Frontal cortex (tissue), 4 donors: ENCODE results near the gene PRKD1. TPM values are rescaled to one million over a fixed set of nuclear protein-coding genes. Genes with fewer than 3 reads are reported as not detected.
"Not testable (repeated sequence)": the region's sequence is repeated elsewhere in the genome, so short reads cannot be mapped to it uniquely, and the experiment has no call there.

Source experiments
- DNase-seq, 2 donors: peaks; one replicate each; pipeline ENCODE4 v3.0.0; 2012; ENCODE audit warnings: low spot score in 2 of 2
- FAIRE-seq: peaks from 2 replicates; lab custom pipeline; 2012; peaks lifted over from hg19 to GRCh38; lab: Jason Lieb, UNC
- total RNA-seq: library from RNA; depleted of rRNA; stranded (reverse); fragments of >200 nt; gene quantifications from one replicate; pipeline ENCODE4 v1.2.3, GENCODE V29; 2014
- donor health status: control.
- donor health status: control.
- donor health status: control.

PRKD1 gene
- total RNA-seq, 1 donor from 2014 or later = 17.1 TPM

DNA sequence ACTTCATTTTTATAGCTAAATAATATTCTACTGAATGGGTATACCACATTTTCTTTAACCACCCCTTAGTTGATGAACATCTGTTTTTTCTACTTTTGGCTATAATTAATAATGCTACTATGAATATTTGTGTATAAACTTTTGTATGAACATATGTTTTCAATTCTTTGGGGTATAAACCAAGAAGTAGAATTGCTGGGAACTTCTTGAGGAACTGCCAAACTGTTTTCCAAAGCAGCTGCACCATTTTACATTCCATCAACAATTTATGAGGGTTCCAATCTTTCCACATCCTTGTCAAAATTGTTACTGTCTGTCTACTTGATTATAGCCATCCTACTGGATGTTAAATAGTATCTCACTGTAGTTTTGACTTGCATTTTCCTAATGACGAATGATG, 221.8 kb downstream of the PRKD1 start:
- DNase-seq = no peak
- no peak for FAIRE-seq

DNA sequence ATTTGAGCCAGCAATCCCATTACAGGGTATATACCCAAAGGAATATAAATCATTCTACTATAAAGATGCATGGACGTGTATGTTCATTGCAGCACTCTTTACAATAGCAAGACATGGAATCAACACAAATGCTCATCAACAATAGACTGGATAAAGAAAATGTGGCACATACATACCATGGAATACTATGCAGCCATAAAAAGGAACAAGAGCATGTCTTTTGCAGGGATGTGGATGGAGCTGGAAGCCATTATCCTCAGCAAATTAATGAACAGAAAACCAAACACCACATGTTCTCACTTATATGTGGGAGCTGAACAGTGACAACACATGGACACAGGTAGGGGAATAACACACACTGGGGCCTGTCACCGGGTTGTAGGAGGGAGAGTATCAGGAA, 238.1 kb downstream of the PRKD1 start:
- DNase-seq, FAIRE-seq: not testable (repeated sequence)

DNA sequence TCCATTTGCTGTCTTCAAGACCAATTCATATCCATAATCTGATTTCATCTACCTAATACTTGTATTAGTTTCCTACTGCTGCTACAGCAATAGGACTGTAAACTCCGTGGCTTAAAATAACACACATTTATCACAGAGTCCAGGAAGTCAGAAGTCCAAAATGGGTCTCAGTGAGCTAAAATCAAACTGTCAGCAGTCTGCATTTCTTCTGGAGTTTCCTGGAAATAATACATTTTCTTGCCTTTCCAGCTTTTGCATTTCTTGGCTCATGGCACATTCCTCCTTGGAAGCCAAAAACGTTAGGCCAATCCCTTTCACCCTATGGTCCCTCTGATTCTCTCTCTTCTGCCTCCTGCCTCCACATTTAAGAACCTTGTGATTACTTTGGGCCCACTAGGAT, 239.8 kb downstream of the PRKD1 start:
- no peak for DNase-seq
- FAIRE-seq = no peak

DNA sequence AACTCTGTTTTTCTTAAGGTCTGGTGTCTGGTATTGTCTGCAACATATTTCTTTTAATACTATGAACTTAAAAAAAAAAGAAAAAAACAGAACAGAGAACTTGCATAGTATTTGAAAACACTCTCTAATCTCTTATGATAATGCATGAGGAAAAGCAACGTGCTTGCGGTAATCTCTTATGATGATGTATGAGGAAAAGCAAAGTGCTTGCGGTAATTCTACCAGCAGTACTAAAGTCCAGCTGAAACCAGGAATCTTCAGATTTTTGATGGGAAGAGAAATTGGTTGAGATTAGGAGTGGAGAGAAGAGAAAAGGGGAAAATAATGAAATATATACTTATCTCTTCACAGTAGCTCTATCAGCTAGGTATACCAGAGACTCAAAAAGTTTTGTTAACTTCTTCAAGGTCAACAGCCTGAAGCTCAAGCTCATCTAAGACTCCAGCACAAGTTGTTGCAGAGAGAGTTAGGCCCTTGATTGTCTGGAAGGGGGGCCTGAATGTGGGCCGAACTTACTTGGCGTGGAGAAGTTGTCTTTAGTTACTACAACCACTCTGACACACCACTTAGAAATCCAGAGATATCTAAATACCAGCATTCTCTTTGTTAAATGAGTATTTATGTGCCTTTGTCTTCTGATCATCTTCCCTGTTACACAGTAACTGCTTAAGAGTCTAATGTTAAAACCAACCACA, 240.4 kb downstream of the PRKD1 start:
- no peak for FAIRE-seq

DNA sequence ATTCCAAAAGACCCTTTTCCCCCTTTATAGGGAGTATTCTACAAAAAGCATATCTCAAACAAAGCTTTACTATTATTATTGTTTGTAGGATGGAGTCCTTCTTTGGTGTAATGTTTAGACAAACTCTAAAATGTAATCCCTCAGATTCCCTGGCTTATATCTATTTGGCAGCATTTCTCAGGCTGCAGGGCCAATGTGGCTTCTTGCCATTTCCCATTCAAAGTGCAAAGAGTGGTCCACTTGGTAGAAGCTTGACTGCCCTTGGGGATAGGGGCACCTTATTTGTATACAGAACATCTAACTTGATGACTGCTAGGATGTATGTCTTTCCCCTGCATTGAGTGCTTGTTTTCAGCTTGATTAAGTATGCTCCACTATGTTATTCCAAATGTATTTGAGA, 242.7 kb downstream of the PRKD1 start:
- no peak for DNase-seq
- no peak for FAIRE-seq

More for the DNA sequence above, 240.4 kb downstream of the PRKD1 start:
- no peak for DNase-seq

DNA sequence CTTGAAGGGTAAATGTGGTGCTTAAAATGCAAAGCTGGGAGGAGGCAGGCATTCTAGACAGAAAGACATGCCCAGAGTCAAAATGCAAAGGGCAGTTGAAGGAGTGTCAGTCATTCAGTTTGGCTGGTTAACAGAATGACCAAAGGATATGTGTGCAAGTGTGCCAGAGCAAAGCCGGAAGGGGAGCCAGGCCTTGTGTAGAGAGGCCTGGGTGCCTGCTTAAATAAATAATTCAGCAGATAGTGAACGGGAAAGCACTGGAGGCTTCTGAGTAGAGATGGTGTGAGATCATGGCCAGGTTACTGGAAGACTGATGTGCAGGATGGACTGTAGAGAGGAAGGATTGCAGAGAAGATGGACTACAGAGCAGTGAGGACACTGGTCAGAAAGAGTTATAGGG, 244.9 kb downstream of the PRKD1 start:
- FAIRE-seq (no peak), DNase-seq (no peak)

DNA sequence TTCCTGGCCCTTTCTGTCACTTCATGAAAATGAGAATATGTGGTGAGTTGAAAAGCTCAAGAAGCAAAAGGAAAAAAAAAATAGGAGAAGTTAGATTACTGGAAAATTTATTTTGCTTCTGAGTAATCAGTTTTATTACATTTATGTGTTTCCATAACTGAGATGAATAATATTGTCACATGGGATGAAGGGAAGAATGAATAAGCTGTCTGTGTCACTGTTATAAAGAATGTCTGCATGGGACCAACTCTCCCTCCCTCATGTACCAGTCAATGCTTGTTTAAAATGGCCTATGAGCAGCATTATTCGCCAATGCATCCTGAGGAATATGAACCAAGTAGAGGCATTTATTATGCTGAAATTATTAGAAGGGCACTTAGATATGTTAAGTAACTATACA, 246.3 kb downstream of the PRKD1 start:
- DNase-seq = no peak
- no peak for FAIRE-seq

DNA sequence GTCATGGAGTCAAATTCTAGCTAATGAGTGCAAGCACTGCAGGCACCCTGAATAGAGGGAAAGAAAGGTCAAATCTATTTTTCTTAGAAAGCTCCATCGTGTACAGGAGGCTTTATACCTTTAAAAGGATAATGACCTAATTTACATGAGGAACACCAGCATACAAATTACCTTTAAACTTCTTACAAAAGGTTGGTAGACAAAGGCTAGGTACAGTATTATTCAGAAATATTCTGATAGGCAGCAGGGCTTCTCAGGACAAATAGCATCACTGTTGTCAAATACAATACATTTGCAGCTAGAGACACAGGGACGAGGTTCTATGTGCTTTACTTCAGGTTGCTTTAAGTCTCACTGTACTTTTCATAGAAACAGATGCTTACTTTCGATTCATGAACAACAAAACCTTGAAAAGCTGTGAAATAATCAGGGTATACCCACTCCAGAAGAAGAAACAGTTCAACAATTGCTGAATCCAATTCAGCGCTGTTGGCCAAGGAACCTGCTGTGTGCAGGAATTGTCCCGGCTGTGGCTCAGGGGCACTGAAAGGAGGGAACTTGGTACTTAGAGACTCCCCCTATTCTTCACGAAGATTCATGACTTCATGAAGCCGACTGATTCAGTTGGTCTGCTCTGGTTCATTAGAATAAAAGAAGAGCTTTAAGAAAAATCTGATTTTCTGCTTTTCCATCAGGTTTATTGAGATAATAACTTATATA, 252.9 kb downstream of the PRKD1 start:
- FAIRE-seq = no peak
- no peak for DNase-seq

DNA sequence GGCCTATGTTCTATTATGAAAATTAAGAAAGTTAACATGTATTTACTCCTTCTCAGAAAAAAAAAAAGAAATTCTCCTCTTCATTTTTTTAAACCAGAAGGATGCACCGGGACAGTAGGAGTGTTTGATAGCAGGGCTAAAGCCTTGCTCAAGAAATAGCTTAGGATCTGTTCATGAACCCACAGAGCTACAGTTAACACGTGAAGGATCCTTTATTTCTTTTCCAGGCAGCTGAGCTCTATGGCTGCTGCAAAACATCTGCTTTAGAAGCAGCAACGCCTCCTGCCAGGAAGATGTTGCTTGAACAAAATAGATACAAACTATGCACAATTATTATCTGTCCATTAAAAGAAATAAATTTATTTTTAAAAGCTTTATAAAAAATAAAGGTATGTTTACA, 254.8 kb downstream of the PRKD1 start:
- no peak for FAIRE-seq
- DNase-seq = no peak

DNA sequence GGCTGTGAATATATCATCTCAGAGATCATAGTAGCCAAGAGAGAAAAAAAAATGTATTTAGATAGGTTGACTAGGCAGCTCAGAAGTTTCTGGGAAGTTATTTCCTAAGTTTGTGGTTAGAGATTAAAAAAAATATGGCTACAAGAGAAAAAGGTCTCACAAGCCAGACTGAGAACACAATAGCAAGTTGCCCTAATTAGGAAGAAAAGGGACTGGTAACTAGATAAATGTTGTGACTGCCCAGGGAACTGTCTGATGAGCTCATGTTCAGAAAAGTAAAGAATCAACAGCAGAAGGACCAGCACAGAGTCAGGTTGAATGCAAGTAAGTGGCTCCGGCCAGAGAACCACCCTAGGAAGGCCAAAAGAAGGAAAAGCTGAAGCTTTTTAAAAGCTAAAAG, 256.6 kb downstream of the PRKD1 start:
- DNase-seq (no peak), FAIRE-seq (no peak)

DNA sequence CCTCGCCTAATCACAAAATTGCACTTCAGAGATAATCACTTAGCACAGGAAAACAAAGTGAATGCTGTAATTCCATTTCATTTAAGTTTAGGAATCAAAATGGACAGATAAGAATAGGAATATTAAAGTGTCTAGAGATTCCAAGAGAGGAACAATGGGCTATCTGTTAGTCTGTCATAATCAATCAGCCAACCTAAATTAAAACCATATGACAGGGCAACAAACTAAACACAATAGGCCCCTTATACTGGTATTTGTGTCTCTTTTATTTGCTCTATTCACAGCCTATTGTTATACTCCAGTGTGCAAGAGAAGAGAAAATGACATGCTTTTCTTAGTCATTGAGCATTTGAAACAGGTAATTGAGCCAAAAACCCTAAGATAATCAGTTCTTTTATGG, 259.4 kb downstream of the PRKD1 start:
- peak; percentile 92 for FAIRE-seq
- peak in 1 of 2 donors; percentile 5 for DNase-seq

DNA sequence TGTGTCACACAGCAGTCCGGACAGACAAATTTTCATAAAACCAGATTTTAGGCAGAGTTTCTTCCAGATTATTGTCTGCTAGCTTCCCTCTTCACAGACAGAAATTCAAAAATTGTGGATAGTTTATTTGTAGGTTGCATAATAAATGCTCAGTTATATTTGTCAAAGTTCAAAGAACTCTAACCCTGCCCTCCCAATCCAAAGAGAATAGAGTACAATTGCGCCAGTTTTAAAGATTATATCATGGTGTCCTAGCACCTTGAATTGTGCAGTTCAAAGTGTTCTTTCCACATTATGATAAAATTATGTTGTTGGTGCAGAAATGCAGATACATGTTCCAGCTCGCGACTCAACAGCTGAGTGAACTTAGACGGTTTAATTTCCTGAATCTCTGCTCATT, 263.1 kb downstream of the PRKD1 start:
- no peak for FAIRE-seq
- DNase-seq = no peak

DNA sequence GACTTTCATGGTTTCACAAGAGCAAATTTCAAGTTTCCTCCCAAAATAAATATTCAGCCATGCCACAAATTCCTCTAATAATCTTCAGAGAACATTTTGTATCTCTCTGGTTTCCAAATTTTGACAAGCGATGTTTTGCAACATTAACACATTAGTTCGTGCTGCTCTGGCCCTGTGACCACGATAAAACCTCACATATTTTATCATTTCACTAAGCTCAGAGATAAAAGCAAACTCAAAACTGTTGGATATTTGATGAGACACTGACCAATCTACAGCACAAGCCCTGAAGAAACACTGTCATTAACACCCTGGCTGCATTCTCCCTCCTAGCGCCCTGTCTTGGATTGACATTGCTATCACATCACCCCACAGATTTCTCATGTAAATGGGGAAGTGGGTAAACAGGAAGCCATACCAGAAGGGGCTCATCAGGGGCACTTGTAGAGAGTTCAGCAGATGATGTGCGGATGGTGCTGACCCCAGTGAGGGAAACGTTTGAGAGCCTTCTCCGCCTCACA, 264.3 kb downstream of the PRKD1 start:
- no peak for FAIRE-seq

DNA sequence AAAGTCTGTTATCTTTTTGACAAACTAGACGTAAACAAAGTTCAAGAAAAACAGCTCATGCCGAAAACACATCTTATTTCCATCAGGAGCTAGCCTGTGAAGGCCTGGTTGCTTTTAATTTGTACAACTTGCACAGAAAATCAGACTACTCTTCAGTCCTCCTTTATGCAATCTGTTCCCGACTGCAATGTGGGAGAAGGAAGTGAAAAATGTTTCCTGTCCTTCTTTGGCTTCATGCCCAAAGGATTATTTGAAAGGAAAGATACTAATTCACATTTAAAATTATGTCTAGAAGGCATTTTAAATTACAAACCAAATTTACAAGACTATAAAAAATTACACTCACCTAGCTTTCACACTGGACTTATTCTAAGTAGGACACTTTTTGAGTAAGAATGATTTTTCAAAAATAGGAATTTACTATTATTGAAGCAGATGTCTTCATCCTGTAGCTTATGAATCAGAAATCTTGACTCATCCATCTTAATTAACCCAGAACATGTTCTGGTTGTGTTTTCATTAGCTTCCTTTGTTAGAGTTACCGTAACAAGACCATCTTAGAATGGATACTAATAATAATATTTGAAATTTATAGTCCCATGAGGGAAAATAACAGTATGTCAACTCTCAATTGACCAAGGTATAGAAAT, 272.6 kb downstream of the PRKD1 start:
- DNase-seq (peak in 1 of 2 donors; percentile 9), FAIRE-seq (no peak)

More for the DNA sequence above, 264.3 kb downstream of the PRKD1 start:
- no peak for DNase-seq

DNA sequence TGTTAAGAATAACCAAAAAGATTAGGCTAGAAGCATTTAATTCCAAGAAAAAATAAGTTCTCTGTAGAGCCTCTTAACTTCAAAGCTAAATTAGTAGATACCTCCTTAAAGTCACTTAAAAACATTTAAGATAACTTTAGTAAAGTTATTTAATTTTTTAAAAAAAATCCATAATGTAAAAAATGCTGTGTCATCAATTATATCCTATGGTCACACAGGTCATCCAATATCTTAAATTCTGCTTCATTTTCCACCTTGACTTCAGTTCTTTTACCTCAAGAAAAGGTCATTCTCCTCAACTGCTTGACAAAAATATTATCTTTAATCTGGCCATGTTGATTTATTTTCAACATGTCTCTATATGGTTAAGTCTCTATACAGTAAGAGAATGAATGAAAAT, 274.3 kb downstream of the PRKD1 start:
- no peak for DNase-seq
- FAIRE-seq = no peak

DNA sequence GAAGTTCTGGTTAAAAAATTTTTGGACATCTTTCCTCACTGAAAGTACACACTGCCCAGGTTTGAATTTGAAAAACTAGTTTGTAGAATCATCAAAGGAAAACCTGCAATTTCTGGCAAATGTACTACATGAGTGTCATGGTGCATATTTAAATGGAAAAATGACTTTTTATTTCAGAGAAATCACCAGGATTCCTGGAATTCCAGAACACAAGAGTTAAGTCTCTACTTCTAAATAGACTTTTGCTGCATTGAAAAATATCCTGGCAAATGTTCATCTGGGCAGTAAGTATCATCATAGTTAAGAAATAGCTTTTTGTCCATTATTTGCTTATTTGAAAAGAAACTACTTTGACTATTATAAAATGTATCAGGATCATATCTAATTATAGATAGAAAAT, 275.1 kb downstream of the PRKD1 start:
- DNase-seq (no peak), FAIRE-seq (no peak)

DNA sequence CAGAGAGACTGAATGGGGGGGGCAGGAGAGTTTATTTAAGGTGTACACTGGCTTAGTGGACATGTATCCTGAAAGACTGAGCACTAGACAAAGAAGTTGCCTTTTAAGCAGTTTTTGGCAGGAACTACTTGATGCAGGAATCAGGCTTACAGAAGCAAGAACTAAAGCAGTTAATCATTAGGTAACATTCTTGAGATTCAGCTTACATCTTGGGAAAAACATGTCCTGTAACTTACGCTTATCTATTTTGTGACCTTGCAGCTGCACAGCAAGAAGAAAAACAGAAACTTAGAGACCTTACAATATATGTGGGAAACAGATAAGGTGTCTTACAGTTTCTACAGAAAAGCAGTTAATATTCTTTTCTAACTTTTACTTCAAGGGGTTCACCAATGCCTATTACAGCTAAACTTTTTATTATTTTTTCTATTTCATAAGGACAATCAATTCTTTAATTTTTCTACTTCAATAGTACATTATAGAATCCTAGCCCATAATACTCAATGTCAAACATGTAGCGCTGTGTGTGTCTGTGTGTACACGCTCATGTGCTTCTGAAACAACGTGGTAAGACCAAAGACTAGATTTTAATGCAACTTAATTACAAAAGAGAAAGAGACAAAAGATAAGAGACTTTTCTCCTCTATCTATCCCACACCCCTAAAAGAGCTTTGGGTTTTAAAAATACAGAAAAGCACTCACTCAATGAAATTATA, 276.9 kb downstream of the PRKD1 start:
- DNase-seq = no peak
- FAIRE-seq = no peak

DNA sequence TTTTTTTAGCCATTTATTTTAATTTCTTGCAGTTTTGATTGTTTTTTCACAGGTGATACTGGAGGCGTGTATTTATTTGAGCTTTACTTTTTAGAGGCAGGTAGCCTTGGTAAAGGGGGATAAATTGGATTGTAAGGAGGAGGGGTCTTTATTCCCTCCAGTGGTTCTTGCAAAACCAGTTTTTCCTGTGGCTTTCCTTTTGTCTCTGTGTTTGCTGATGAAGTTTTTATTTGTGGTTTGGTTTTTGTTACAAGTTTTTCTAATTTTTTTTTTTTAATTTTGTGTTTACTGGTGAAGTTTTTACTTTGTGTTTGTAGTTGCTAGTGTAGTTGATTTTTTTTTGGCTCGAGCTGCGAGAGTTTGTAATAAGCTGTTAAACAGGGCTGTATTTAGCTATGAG, 278.5 kb downstream of the PRKD1 start:
- no peak for DNase-seq
- FAIRE-seq = no peak

DNA sequence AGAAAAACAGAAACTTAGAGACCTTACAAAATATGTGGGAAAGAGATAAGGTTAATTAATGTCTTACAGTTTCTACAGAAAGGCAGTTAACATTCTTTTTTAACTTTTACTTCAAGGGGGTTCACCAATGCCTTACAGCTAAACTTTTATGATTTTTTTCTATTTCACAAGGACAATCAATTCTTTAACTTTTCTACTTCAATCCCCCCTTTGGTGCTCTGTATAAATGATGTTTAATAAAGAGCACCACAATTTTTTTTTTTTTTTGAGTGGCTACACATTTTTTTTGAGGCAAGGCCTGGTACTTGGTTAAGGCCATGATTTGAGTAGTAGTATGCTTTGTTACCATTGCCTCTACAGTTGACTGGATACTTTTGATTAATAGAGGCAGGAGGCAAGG, 279.6 kb downstream of the PRKD1 start:
- no peak for DNase-seq
- FAIRE-seq = no peak

DNA sequence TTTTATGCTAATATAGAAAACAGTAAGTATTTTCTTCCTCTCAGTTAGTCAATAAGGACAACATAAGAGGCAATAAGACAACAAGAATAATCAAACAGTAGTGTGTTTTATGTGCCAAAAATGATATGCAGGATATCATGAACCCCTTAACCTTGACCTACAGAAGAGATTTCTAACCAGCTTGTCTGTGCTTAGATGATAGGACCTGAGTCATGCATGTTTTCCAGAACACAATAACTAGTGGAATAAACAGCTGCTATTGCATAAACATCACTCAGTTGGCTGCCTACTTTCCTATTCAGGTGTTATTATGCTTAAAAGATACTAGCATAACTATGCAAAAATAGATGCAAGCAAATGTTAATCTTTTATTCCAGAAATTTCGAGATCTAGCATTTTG, 282.5 kb downstream of the PRKD1 start:
- DNase-seq (no peak), FAIRE-seq (no peak)
